ENCODE measurements around the gene NFIX.
"Not testable (repeated sequence)": the region's sequence is repeated elsewhere in the genome, so short reads cannot be mapped to it uniquely, and the experiment has no call there.

The NFIX gene

DNA sequence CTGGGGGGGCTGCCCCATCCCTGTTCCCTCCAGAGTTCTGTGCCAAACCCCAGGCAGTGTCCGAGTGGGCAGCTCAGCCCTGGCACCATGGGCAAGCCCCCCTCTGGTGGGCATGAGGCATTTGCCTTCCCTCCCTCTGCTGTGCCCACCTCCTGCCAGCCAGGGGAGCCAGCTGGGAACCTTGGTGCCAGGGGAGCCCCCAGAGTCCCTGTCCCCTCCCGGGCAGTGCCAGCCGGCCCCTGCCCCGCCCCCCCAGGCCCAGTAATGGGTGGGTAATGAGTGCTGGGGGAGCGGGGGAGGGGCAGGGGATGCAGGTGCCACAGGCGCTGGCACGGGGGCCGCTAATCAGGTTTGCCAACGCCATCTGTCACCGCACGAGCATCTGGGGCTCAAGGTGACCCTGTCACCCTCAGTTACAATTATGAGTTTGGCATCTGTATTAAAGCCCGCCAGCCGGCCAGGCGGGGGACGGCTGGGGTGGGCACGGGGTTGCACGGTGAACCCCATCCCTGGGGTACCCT, 20.0 kb upstream of the NFIX start:
- TF ChIP-seq, protein P1, sequence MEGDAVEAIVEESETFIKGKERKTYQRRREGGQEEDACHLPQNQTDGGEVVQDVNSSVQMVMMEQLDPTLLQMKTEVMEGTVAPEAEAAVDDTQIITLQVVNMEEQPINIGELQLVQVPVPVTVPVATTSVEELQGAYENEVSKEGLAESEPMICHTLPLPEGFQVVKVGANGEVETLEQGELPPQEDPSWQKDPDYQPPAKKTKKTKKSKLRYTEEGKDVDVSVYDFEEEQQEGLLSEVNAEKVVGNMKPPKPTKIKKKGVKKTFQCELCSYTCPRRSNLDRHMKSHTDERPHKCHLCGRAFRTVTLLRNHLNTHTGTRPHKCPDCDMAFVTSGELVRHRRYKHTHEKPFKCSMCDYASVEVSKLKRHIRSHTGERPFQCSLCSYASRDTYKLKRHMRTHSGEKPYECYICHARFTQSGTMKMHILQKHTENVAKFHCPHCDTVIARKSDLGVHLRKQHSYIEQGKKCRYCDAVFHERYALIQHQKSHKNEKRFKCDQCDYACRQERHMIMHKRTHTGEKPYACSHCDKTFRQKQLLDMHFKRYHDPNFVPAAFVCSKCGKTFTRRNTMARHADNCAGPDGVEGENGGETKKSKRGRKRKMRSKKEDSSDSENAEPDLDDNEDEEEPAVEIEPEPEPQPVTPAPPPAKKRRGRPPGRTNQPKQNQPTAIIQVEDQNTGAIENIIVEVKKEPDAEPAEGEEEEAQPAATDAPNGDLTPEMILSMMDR (conservative IDR thresholded peaks at IDR 0.05; ENCODE audit: low read depth, low read length): no peak
- DNase-seq (ENCODE audit: low read depth): no peak
- no peak overlapping the region for H3K4me3 ChIP-seq (ENCODE audit: low read length)

DNA sequence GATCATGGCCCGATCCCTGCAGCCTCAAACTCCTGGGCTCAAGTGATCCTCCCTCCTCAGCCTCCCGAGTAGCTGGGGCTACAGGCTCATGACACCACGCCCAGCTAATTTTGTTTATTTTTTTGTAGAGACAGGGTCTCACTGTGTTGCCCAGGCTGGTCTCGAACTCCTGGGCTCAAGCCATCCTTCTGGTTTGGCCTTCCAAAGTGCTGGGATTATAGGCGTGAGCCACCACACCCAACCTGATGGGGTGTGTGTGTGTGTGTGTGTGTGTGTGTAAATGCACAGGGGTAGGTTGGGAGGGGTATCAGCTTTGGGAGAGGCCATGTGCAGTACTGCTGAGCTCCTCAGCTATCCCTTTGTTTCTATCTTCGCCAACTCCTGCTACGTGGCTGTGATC, 19.2 kb upstream of the NFIX start:
- H3K4me3 ChIP-seq (ENCODE audit: low read length); DNase-seq (ENCODE audit: low read depth): not testable (repeated sequence)

DNA sequence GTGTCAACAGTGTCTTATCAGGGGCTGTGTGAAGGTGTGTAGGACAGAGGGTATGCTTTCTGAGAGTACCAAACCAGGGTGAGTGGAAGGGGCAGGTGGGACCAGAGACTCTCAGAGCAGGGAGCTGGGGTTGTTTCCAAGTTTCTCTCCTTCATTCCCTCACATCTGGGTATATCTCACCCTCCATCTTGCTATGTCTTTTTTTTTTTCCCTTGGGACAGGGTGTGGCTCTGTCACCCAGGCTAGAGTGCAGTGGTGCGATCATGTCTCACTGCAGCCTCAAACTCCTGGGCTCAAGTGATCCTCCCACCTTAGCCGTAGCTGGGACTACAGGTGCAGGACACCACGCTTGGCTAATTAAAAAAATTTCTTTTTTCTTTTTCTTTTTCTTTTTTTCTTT, 15.3 kb upstream of the NFIX start:
- no peak overlapping the region for H3K4me3 ChIP-seq (ENCODE audit: low read length)
- no peak for DNase-seq (ENCODE audit: low read depth)
- TF ChIP-seq, protein P1 (conservative IDR thresholded peaks at IDR 0.05; ENCODE audit: low read depth, low read length): no peak

DNA sequence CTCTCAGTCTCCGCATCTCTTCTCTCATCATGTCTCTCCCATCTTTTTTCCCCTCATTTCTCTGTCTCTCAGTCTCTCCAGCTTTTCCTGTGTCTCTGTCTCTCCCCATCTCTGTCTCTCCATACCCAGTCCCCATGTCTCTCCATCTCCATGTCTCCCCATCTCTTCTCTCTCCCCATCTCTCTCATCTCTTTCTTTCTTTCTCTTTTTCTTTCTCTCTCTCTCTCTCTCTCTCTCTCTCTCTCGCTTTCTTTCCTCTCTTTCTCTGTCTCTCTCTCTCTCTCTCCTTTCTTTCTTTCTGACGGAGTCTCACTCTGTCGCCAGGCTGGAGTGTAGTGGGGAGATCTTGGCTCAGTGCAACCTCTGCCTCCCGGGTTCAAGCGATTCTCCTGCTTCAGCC, 12.6 kb upstream of the NFIX start:
- no peak for DNase-seq (ENCODE audit: low read depth)
- H3K4me3 ChIP-seq (ENCODE audit: low read length): no peak overlapping the region
- TF ChIP-seq, protein P1 (conservative IDR thresholded peaks at IDR 0.05; ENCODE audit: low read depth, low read length): no peak

DNA sequence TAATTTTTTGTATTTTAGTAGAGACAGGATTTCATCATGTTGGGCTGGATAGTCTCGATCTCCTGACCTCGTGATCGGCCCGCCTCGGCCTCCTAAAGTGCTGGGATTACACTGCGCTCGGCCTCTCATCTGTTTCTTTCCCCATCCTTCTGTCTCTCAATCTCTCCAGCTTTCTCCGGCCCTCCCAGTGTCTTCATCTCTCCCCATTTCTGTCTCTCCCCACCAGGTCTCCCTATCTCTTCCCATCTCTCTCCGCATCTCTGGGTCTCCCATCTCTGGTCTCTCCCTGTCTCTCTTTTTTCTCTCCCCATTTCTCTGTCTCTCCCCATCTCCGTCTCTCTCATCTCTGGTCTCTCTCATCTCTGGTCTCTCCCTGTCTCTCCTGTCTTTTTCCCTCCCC, 12.2 kb upstream of the NFIX start:
- H3K4me3 ChIP-seq (ENCODE audit: low read length): peak overlapping the region; percentile 35
- DNase-seq (ENCODE audit: low read depth): no peak
- TF ChIP-seq, protein P1 (conservative IDR thresholded peaks at IDR 0.05; ENCODE audit: low read depth, low read length): no peak

DNA sequence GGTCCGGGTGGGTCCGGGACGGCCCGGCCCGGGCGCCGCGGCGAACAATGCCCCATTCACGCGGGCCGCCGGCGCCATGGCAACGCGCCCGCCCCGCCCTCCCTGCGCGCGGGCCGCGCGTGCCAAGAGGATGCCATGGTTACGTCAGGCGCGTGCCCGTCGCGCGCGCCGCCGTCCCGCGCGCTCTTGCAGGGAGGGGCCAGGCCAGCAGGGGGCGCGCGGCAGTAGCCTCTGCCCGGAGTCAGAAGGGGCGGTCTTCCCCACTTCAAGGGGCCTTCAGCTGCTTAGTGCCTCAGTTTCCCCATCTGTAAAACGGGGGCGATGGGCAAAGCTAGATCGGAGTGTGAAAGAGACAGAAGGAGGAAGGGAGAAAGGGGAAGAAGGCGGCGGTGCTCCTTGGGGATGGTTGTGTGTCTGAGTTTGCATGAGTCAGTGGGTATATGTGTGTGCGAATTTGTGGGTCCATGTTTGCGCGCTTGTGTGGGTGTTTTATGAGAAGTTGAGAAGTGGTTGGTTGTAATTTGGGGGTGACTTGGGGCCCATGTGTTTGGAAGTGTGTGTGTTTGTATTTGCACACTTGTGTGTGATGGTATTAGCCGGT, 11.6 kb upstream of the NFIX start:
- TF ChIP-seq, protein P1 (conservative IDR thresholded peaks at IDR 0.05; ENCODE audit: low read depth, low read length): peak; percentile 76
- H3K4me3 ChIP-seq (ENCODE audit: low read length): peak overlapping the region; percentile 35
- DNase-seq (ENCODE audit: low read depth): no peak

DNA sequence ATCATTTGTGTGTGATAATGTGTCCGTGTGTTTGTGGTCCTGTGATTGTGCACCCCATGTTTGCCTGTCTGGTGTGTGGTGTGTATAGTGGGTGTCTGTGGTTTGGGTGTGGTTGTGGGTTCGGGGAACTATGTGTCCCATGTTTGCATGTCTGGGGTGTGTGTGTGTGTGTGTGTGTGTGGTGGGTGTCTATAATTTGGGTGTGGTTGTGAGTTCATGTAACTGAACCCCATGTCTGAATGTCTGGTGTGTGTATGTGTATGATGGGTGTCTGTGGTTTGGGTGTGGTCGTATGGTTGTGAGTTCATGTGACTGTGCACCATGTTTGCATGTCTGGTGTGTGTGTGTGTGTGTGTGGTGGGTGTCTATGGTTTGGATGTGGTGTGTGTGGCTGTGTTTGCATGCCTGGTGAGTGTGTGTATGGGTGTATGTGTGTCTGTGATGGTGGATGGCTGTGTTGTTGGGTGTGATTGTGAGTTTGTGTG, 11.1 kb upstream of the NFIX start:
- no peak for DNase-seq (ENCODE audit: low read depth)
- no peak overlapping the region for H3K4me3 ChIP-seq (ENCODE audit: low read length)
- TF ChIP-seq, protein P1 (conservative IDR thresholded peaks at IDR 0.05; ENCODE audit: low read depth, low read length): no peak

Data from retinal pigment epithelial cell (primary cell).